ENCODE results near the gene SLC6A12.

SLC6A12 gene

DNA sequence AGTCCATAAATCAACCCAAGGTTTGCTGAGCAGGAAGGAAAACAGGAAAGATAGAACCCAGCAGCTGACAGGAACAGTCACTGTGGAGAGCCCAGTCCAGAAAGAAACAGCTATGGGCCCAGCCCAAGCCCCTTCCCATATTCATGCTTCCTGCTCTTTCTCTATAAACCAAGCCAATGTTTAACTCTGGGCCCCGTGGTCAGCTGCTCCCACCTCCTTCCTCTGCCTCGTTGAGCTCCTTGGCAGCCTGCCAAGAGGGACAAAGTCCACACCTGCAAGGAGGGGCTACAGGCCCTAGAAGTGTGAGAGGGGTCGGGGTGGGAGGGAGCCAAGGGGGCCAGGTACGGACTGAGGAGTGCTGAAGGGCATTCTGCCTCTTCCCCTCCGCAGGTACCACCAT, 38.7 kb upstream of the SLC6A12 start:
- TF ChIP-seq, protein P1, sequence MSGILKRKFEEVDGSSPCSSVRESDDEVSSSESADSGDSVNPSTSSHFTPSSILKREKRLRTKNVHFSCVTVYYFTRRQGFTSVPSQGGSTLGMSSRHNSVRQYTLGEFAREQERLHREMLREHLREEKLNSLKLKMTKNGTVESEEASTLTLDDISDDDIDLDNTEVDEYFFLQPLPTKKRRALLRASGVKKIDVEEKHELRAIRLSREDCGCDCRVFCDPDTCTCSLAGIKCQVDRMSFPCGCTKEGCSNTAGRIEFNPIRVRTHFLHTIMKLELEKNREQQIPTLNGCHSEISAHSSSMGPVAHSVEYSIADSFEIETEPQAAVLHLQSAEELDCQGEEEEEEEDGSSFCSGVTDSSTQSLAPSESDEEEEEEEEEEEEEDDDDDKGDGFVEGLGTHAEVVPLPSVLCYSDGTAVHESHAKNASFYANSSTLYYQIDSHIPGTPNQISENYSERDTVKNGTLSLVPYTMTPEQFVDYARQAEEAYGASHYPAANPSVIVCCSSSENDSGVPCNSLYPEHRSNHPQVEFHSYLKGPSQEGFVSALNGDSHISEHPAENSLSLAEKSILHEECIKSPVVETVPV (CRISPR knock-in tag; IDR thresholded peaks at IDR 0.05): no peak
- TF ChIP-seq CSDC2 (CRISPR knock-in tag; IDR thresholded peaks at IDR 0.05) (no peak), OSR1 (CRISPR knock-in tag; IDR thresholded peaks at IDR 0.05) (no peak), ZFP3 (CRISPR knock-in tag; IDR thresholded peaks at IDR 0.05) (no peak), ZNF565 (CRISPR knock-in tag; conservative IDR thresholded peaks at IDR 0.05; ENCODE audit: low read depth) (no peak), PPARA (CRISPR knock-in tag; IDR thresholded peaks at IDR 0.05; ENCODE audit: borderline replicate concordance) (no peak), BACH2 (CRISPR knock-in tag; IDR thresholded peaks at IDR 0.05; ENCODE audit: borderline replicate concordance) (no peak), ZNF70 (CRISPR knock-in tag; IDR thresholded peaks at IDR 0.05) (no peak), ZNF8 (CRISPR knock-in tag; IDR thresholded peaks at IDR 0.05) (no peak)
- TF ChIP-seq, protein P2, sequence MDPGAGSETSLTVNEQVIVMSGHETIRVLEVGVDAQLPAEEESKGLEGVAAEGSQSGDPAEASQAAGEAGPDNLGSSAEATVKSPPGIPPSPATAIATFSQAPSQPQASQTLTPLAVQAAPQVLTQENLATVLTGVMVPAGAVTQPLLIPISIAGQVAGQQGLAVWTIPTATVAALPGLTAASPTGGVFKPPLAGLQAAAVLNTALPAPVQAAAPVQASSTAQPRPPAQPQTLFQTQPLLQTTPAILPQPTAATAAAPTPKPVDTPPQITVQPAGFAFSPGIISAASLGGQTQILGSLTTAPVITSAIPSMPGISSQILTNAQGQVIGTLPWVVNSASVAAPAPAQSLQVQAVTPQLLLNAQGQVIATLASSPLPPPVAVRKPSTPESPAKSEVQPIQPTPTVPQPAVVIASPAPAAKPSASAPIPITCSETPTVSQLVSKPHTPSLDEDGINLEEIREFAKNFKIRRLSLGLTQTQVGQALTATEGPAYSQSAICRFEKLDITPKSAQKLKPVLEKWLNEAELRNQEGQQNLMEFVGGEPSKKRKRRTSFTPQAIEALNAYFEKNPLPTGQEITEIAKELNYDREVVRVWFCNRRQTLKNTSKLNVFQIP (CRISPR knock-in tag; IDR thresholded peaks at IDR 0.05; ENCODE audit: borderline replicate concordance, low read depth): no peak
- no peak for ATAC-seq

DNA sequence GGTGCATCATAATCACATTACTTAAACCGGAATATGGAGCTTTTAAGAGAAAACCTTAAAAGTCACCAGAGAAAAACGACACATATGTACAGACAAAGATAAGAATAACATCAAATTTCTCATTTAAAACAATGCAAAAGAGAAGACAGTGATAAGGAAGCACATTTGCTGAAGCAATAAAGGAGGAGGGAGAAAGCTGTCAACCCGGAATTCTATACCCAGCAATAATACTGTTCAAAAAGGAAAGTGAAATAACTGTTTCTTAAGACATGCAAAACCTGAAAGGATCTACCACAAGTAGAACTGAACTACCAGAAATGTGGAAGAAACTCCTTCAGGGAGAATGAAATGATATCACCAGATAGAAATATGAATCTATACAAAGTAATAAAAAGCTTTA, 33.3 kb upstream of the SLC6A12 start:
- no peak for TF ChIP-seq ESRRG (CRISPR knock-in tag; IDR thresholded peaks at IDR 0.05)
- no peak for TF ChIP-seq OSR1 (CRISPR knock-in tag; IDR thresholded peaks at IDR 0.05)
- TF ChIP-seq PPARA (CRISPR knock-in tag; IDR thresholded peaks at IDR 0.05; ENCODE audit: borderline replicate concordance): no peak
- TF ChIP-seq BACH2 (CRISPR knock-in tag; IDR thresholded peaks at IDR 0.05; ENCODE audit: borderline replicate concordance): no peak
- TF ChIP-seq TOX (CRISPR knock-in tag; IDR thresholded peaks at IDR 0.05; ENCODE audit: borderline replicate concordance): no peak
- no peak for ATAC-seq

DNA sequence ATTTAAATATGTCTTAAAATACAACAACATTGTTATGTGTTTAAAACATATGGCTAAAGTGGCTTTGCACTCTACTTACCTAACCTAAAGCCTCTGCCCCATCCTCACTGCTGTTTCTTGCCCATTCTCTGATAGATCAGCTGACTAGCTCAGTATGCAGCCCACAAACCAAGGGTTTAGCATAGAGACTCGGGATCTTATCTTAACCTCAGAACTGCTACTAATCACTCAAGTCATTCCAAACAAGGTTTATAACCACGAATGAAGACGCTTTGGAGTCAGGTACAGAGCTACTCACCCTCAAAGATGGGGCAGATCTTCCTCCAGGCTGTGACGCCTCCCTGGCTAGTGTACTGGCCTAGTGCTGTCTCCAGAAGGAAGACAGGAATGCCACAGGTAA, 29.4 kb upstream of the SLC6A12 start:
- ATAC-seq: no peak
- no peak for TF ChIP-seq ZFP30 (CRISPR knock-in tag; IDR thresholded peaks at IDR 0.05)

DNA sequence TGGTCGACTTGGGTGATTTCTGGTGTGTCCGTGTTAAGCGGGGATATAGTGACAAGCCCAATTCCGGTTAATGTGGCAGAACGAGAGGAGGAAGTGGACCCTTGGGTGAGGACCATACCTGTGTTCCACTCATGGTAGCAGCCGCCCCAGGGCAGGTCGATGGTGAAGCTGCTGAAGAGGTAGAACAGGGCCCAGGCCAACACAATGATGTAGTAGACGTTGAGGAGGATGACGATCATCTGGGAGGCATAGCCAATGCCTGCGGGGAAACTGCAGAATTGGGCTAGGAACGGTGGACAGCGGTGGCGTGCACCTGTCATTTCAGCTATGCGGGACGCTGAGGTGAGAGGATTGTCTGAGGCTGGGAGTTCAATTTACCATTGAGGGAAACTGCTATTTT, 28.5 kb upstream of the SLC6A12 start:
- TF ChIP-seq ZNF565 (CRISPR knock-in tag; conservative IDR thresholded peaks at IDR 0.05; ENCODE audit: low read depth): no peak
- TF ChIP-seq, protein P2 (CRISPR knock-in tag; IDR thresholded peaks at IDR 0.05; ENCODE audit: borderline replicate concordance, low read depth): no peak
- TF ChIP-seq OSR1 (CRISPR knock-in tag; IDR thresholded peaks at IDR 0.05): no peak
- TF ChIP-seq ARNTL (CRISPR knock-in tag; IDR thresholded peaks at IDR 0.05; ENCODE audit: borderline replicate concordance, low read depth): no peak
- no peak for TF ChIP-seq ESRRG (CRISPR knock-in tag; IDR thresholded peaks at IDR 0.05)
- no peak for TF ChIP-seq RARB (CRISPR knock-in tag; IDR thresholded peaks at IDR 0.05)
- no peak for TF ChIP-seq ZC3H10 (CRISPR knock-in tag; IDR thresholded peaks at IDR 0.05)
- TF ChIP-seq, protein P1 (CRISPR knock-in tag; IDR thresholded peaks at IDR 0.05): no peak
- TF ChIP-seq, protein P3, sequence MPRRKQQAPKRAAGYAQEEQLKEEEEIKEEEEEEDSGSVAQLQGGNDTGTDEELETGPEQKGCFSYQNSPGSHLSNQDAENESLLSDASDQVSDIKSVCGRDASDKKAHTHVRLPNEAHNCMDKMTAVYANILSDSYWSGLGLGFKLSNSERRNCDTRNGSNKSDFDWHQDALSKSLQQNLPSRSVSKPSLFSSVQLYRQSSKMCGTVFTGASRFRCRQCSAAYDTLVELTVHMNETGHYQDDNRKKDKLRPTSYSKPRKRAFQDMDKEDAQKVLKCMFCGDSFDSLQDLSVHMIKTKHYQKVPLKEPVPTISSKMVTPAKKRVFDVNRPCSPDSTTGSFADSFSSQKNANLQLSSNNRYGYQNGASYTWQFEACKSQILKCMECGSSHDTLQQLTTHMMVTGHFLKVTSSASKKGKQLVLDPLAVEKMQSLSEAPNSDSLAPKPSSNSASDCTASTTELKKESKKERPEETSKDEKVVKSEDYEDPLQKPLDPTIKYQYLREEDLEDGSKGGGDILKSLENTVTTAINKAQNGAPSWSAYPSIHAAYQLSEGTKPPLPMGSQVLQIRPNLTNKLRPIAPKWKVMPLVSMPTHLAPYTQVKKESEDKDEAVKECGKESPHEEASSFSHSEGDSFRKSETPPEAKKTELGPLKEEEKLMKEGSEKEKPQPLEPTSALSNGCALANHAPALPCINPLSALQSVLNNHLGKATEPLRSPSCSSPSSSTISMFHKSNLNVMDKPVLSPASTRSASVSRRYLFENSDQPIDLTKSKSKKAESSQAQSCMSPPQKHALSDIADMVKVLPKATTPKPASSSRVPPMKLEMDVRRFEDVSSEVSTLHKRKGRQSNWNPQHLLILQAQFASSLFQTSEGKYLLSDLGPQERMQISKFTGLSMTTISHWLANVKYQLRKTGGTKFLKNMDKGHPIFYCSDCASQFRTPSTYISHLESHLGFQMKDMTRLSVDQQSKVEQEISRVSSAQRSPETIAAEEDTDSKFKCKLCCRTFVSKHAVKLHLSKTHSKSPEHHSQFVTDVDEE (CRISPR knock-in tag; IDR thresholded peaks at IDR 0.05): no peak
- TF ChIP-seq SNAI2 (CRISPR knock-in tag; IDR thresholded peaks at IDR 0.05): no peak
- TF ChIP-seq ISL1 (CRISPR knock-in tag; IDR thresholded peaks at IDR 0.05): no peak
- ATAC-seq: no peak
